ENCODE data around the gene GRIN1. TPM values are rescaled to one million over a fixed set of nuclear protein-coding genes. Genes with fewer than 3 reads are reported as not detected.

The GRIN1 gene
- total RNA-seq, 1 experiment from 2014 or later: 2.9 TPM

- Mint-ChIP-seq H3K4me3 (peak overlapping the region in 1 of 2 experiments; percentile 51; a peak in 3 of 5 replicates), H3K36me3 (ENCODE audit: insufficient read depth in 1 of 3, low read depth in 3 of 3) (peaks cover 0 to 6% (median 0%) of the 10 kb centered on the region in 3 experiments; a peak in 2 of 7 replicates), H3K4me1 (no peaks in the 10 kb centered on the region), H3K9me3 (no peaks in the 10 kb centered on the region), H3K27ac (no peak overlapping the region), H3K27me3 (ENCODE audit: low read depth) (peaks cover 38% of the 10 kb centered on the region)
- no peak overlapping the region for H3K23ac ChIP-seq (ENCODE audit: insufficient read length, low read depth, low read length)
- peaks cover 4% of the 10 kb centered on the region; the same call in 1 of the 2 replicates for H3K27me3 ChIP-seq (ENCODE audit: insufficient read depth, low read length)
- no peak overlapping the region for H2BK20ac ChIP-seq (ENCODE audit: low read depth, low read length, poor library complexity, severe bottlenecking)
- no peak overlapping the region for H2BK15ac ChIP-seq (ENCODE audit: low read depth, low read length)
- H2AFZ ChIP-seq (ENCODE audit: low read length): no peak overlapping the region
- H3K18ac ChIP-seq (ENCODE audit: insufficient read length, low read depth, low read length): no peak overlapping the region
- no peaks in the 10 kb centered on the region for H3K9me3 ChIP-seq (ENCODE audit: control insufficient read depth, low read depth, low read length)
- TF ChIP-seq CTCF (conservative IDR thresholded peaks at IDR 0.05): peak; percentile 21; the same call in 1 of the 3 replicates
- H3K27ac ChIP-seq (ENCODE audit: insufficient read length, low read depth, low read length): no peak overlapping the region
- H3K56ac ChIP-seq (ENCODE audit: insufficient read length, low read depth, low read length): no peak overlapping the region
- no peaks in the 10 kb centered on the region for H3K79me1 ChIP-seq (ENCODE audit: insufficient read depth, low read depth, low read length, poor library complexity, severe bottlenecking)
- no peak overlapping the region for H3K4ac ChIP-seq (ENCODE audit: low read depth, low read length)
- no peaks in the 10 kb centered on the region for H3K4me1 ChIP-seq (ENCODE audit: insufficient read depth, low read length)
- H3K9ac ChIP-seq (ENCODE audit: extremely low read depth, insufficient read length, low read length): no peak overlapping the region
- H3K4me2 ChIP-seq (ENCODE audit: insufficient read depth, insufficient read length, low read length): no peak overlapping the region
- no peak overlapping the region for H4K91ac ChIP-seq (ENCODE audit: insufficient read length, low read depth, low read length)
- no peak overlapping the region for H3K14ac ChIP-seq (ENCODE audit: insufficient read depth, low read length)
- H4K8ac ChIP-seq (replicated peaks; ENCODE audit: insufficient read length, low read depth, low read length): no peak overlapping the region
- no peak overlapping the region for H2BK5ac ChIP-seq (ENCODE audit: insufficient read length, low read length)
- H3K79me2 ChIP-seq (ENCODE audit: insufficient read depth, low read length): no peaks in the 10 kb centered on the region
- H3T11ph ChIP-seq (ENCODE audit: low read length): no peak overlapping the region
- no peak overlapping the region for H2BK120ac ChIP-seq (ENCODE audit: low read depth, low read length, poor library complexity, severe bottlenecking)
- H4K5ac ChIP-seq (ENCODE audit: insufficient read length, low read depth, low read length): no peak overlapping the region
- H3K23me2 ChIP-seq (ENCODE audit: insufficient read length, low read depth, low read length, poor library complexity, severe bottlenecking): no peaks in the 10 kb centered on the region
- H2AK5ac ChIP-seq (ENCODE audit: insufficient read length, low read length): no peak overlapping the region
- H4K20me1 ChIP-seq (ENCODE audit: control insufficient read depth, insufficient read depth, insufficient read length): no peaks in the 10 kb centered on the region
- no peak for DNase-seq
- WGBS (ENCODE audit: extremely low coverage, insufficient read length, low lambda C conversion rate): no CpG with 5 or more reads among the region's 66 CpGs
- H2BK12ac ChIP-seq (ENCODE audit: insufficient read length, low read depth, low read length): no peak overlapping the region
These were observed 25.4 kb upstream of the GRIN1 start for GRCh38 chr9:137113385-137114159.

All from H9 (cell line).